SK-N-MC (cell line): ENCODE measurements around the gene TUFM.
A peak's percentile ranks its signal among the peaks of the same experiment; 100 is the strongest.
"Not testable (repeated sequence)": the region's sequence is repeated elsewhere in the genome, so short reads cannot be mapped to it uniquely, and the experiment has no call there.

ENCODE experiments used
- DNase-seq: peaks from one replicate; pipeline ENCODE4 v3.0.0-alpha.2; 2011; ENCODE audit warnings: low read depth, low spot score
- H3K27ac ChIP-seq: fragments of 200-600 bp; sonication (generic); 2 replicates; pipeline ENCODE4 v1.5.1; 2016; ENCODE audit warnings: mixed run types
- H3K36me3 ChIP-seq: fragments of 200-600 bp; sonication (generic); 2 replicates; pipeline ENCODE4 v1.6.1; 2017; ENCODE audit warnings: antibody characterized with exemption, low read length, mixed read lengths; ENCODE audit not compliant: insufficient read depth
- H3K4me3 ChIP-seq: fragments of 200-600 bp; sonication (generic); 2 replicates; pipeline ENCODE4 v1.5.1; 2016
- H3K9ac ChIP-seq: fragments of 200-600 bp; sonication (generic); 2 replicates; pipeline ENCODE4 v1.8.0; 2017; ENCODE audit warnings: mixed run types, mixed read lengths; ENCODE audit not compliant: insufficient read length
- H3K9me3 ChIP-seq: fragments of 200-600 bp; sonication (generic); 2 replicates; pipeline ENCODE4 v1.6.1; 2017; ENCODE audit warnings: low read depth, mild to moderate bottlenecking, antibody characterized with exemption, low read length, moderate library complexity, mixed read lengths
- EZH2 ChIP-seq: fragments of 200-600 bp; sonication (generic); IDR thresholded peaks from one replicate; pipeline ENCODE4 v1.6.1; 2017; ENCODE audit warnings: antibody characterized with exemption
- FOXP2 ChIP-seq: optimal IDR thresholded peaks from 2 replicates; pipeline ENCODE3; 2011; ENCODE audit warnings: mild to moderate bottlenecking, moderate library complexity; ENCODE audit not compliant: insufficient read depth; ENCODE audit errors: extremely low read length, control extremely low read depth
- POLR2AphosphoS5 ChIP-seq: IDR thresholded peaks from 2 replicates; pipeline ENCODE4 v1.6.1; 2012; ENCODE audit warnings: mild to moderate bottlenecking, low read depth, low read length, borderline replicate concordance

Gene TUFM

GRCh38 chr16:28826141-28826540 lies 20.0 kb downstream of the TUFM start:
- no peak for DNase-seq
- peak overlapping the region; percentile 89; the same call in 1 of the 2 replicates for H3K4me3 ChIP-seq
- no peak for TF ChIP-seq POLR2AphosphoS5
- TF ChIP-seq FOXP2 = no peak
- no peak for TF ChIP-seq EZH2
- H3K27ac ChIP-seq = no peak overlapping the region
- no peaks in the 10 kb centered on the region for H3K9me3 ChIP-seq
- H3K9ac ChIP-seq = peak overlapping the region; percentile 95
- peaks cover 67% of the 10 kb centered on the region for H3K36me3 ChIP-seq

DNA sequence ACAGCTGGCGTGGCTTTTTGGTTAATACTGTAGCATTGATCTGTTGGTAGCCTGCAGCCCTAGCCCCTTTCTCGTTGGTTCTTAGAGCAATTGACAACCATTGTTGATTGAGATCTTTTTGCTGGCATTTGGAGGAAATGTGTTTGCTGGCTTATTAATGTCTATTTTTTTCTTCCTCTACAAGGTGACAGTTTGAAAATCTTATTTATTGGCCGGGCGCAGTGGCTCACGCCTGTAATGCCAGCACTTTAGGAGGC lies 21.5 kb downstream of the TUFM start:
- peaks cover 52% of the 10 kb centered on the region for H3K36me3 ChIP-seq
- H3K9me3 ChIP-seq = no peaks in the 10 kb centered on the region
- H3K9ac ChIP-seq = peak overlapping the region; percentile 95
- H3K4me3 ChIP-seq = peak overlapping the region; percentile 89
- DNase-seq = no peak
- TF ChIP-seq EZH2 (no peak), POLR2AphosphoS5 (no peak), FOXP2 (no peak)
- H3K27ac ChIP-seq = peak overlapping the region; percentile 97

DNA sequence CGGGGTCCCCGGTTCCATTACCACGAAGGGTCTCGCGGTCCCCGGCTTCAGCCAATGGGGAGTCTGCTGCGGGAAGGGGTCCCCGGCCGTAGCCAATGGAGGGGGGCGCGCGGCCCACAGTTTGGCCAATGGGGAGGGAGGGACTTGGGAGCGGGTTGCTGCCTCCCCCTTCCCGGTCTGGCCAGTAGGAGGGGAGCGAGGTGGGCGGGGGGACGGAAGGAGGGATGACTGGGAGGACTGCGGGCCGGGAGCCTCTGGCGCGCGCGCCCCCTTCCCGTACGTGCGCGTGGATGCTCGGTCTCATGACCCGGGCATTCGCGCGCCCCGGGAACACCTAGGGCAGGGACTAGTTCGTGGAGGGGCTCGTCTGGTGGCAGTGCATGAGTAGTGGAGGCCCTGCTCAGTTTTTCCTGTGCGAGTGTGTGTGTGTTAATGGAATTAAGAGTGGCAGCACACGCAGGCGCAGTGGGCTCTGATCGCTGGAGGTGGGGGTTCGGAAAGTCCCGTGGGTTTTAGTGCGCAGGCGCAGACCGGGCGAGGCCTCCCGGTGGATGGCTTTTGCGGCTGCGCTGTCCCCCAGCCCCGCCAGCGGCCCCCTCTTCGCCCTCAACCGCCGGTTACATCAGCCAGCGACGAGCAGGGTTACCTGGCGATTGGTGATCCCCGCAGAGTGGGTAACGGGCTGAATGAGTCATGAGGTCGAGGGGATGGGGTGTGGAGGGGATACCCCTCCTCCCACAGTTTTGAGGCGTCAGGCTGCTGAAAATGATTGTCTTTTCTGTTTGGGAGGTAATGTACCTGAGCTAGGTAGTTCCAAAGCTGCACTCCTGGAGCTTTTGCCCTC lies 22.1 kb downstream of the TUFM start:
- Histone ChIP-seq H3K9me3 (no peaks in the 10 kb centered on the region), H3K27ac (peak overlapping the region; percentile 98), H3K36me3 (peaks cover 46% of the 10 kb centered on the region), H3K9ac (peak overlapping the region; percentile 100), H3K4me3 (peak overlapping the region; percentile 89)
- DNase-seq = peak; percentile 72
- TF ChIP-seq EZH2 = no peak
- peak; percentile 18 for TF ChIP-seq FOXP2
- TF ChIP-seq POLR2AphosphoS5 = peak; percentile 81

DNA sequence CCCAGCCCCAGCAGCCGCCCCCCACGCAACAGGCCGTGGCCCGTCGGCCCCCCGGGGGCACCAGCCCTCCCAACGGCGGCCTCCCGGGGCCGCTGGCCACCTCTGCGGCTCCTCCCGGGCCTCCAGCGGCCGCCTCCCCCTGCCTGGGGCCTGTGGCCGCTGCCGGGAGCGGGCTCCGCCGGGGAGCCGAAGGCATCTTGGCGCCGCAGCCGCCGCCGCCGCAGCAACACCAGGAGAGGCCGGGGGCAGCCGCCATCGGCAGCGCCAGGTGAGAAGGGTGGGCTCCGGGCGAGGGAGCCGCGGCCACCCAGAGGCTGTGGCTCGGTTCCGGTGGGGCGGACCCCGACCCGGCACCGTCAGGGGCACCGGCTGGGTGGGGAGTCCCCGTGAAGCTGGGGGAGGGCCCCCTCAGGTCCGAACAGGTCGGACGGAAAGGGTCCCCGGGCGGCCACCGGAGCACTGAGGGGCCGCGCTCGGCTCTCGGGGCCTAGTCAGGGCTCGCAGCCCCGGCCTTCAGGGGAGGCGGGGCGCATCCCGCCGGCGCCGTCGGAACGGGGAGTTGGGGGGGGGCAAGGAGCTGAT lies 22.8 kb downstream of the TUFM start:
- peak overlapping the region; percentile 89 for H3K4me3 ChIP-seq
- H3K27ac ChIP-seq = peak overlapping the region; percentile 98
- H3K36me3 ChIP-seq = peaks cover 39% of the 10 kb centered on the region
- DNase-seq = no peak
- TF ChIP-seq EZH2 (no peak), POLR2AphosphoS5 (no peak)
- peak overlapping the region; percentile 100 for H3K9ac ChIP-seq
- H3K9me3 ChIP-seq = no peaks in the 10 kb centered on the region

DNA sequence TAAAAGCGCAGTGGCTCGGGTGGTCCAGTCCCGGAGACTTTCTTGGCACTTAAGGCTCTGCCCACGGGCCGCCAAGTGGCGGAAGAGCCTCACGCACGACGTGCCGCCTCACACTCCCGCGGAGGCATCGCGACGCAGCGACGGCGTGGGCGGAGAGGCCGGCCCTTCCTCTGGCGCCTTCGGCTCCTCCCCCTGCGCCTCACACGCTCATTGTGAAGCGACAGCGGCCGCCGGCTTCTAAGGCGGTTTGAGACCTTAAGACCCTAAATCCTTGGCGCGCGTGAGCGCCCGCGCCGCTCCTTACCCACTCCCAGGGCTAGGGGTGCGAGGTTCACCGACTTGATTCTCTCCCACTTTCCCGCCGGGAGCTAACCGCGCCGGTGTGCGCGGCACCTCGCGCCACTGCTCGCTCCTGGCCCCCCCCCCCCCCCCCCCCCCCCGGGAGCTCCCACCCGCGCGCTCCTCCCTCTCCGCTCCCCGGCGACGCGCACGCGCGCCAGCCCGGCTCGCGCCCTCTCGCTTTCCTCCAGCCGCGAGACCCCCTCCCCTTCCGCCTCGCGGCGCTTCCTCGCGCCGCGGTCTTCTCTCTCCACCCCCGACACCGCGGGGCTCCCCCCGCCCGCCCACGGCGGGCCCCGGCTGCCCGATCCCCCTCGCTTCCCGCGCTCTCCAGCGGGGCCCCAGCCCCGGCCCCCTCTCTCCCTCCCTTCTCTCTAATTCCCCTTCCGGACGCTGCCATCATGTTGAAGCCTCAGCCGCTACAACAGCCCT lies 23.4 kb downstream of the TUFM start, which contains the start of gene ATXN2L:
Gene ATXN2L, plus strand, starts transcription at position 480 of the 771 bp plus-strand sequence. Its CDS starts 261 bp downstream, at position 741.
- H3K9ac ChIP-seq = peak within 1 kb of the TSS; percentile 100
- DNase-seq = no peak
- peak within 1 kb of the TSS; percentile 98 for H3K27ac ChIP-seq
- peaks cover 32% of the 10 kb centered on the region for H3K36me3 ChIP-seq
- no peaks in the 10 kb centered on the region for H3K9me3 ChIP-seq
- TF ChIP-seq FOXP2 (peak; percentile 98), EZH2 (no peak), POLR2AphosphoS5 (peak; percentile 93)
- H3K4me3 ChIP-seq = peak within 1 kb of the TSS; percentile 89

- no peak for DNase-seq
- Histone ChIP-seq H3K9ac (peak overlapping the region; percentile 100), H3K27ac (peak overlapping the region; percentile 98), H3K36me3 (peaks cover 25% of the 10 kb centered on the region), H3K4me3 (peak overlapping the region; percentile 89), H3K9me3 (no peaks in the 10 kb centered on the region)
- TF ChIP-seq FOXP2 (no peak), POLR2AphosphoS5 (no peak), EZH2 (no peak)
These were observed 24.2 kb downstream of the TUFM start for GRCh38 chr16:28821874-28822519.

- not testable (repeated sequence) for H3K27ac ChIP-seq, H3K9me3 ChIP-seq, DNase-seq, H3K4me3 ChIP-seq, H3K9ac ChIP-seq
- peaks cover 11% of the 10 kb centered on the region for H3K36me3 ChIP-seq
These were observed 25.6 kb downstream of the TUFM start for GRCh38 chr16:28820546-28820945.

GRCh38 chr16:28820016-28820415 lies 26.1 kb downstream of the TUFM start:
- H3K9me3 ChIP-seq = no peaks in the 10 kb centered on the region
- H3K4me3 ChIP-seq = no peak overlapping the region
- TF ChIP-seq POLR2AphosphoS5 = no peak
- TF ChIP-seq FOXP2 = no peak
- TF ChIP-seq EZH2 = no peak
- H3K27ac ChIP-seq = peak overlapping the region; percentile 54; the same call in 1 of the 2 replicates
- DNase-seq = no peak
- no peak overlapping the region for H3K9ac ChIP-seq
- peaks cover 5% of the 10 kb centered on the region for H3K36me3 ChIP-seq

- not testable (repeated sequence) for H3K27ac ChIP-seq, H3K4me3 ChIP-seq, DNase-seq, H3K9me3 ChIP-seq, H3K9ac ChIP-seq, H3K36me3 ChIP-seq
These were observed 38.6 kb downstream of the TUFM start for GRCh38 chr16:28807445-28808120.

DNA sequence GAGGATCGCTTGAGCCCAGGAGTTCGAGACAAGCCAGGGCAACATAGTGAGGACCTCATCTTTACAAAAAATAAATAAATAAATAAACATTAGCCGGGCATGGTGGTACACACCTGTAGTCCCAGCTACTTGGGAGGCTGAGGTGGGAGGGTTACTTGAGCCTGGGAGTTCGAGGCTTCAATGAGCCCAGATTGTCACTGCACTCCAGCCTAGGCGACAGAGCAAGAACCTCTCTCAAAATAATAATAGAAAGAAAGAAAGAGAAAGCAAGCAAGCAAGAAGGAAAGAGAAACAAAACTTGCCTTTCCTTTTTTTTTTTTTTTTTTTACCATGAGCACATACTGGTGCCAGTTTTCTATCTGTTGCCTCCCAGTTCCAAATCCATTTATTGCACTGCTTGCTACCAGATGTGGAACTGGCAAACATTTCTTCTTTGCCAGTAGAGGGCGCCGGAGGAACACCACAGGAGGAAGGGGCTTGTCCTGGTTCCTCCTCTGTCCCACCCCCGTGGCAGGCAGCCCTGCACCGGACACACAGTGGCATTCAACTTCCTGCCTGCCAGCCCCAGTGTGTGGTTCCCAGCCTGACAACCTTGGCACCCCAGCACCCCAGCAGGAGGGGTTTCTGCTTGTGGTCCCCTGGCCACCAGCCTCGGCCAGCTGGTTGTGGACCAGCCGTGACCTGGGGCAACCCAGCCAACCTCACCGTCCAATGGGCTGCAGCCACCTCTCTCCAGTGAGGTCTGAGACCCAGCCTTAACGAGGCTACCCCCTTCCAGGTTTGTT lies 43.7 kb downstream of the TUFM start:
- not testable (repeated sequence) for H3K4me3 ChIP-seq, DNase-seq, H3K9me3 ChIP-seq, H3K9ac ChIP-seq, H3K36me3 ChIP-seq, H3K27ac ChIP-seq
